Suppressor macrophage treated with lipopolysaccharide for 1 hour (primary cell): ENCODE measurements around the gene ANO7.

ENCODE experiments used
- DNase-seq, 3 donors: peaks; one replicate each; pipeline ENCODE4 v3.0.0-alpha.2; 2020 to 2022

ANO7 gene

GRCh38 chr2:241213567-241213966 is 25.1 kb downstream of the ANO7 start:
- no peak for DNase-seq

GRCh38 chr2:241214209-241214608 is 25.7 kb downstream of the ANO7 start:
- DNase-seq: no peak

- no peak for DNase-seq
Observed at GRCh38 chr2:241214766-241215165, 26.3 kb downstream of the ANO7 start.

GRCh38 chr2:241215421-241215820 is 26.9 kb downstream of the ANO7 start:
- DNase-seq: no peak

GRCh38 chr2:241216211-241216761 is 27.8 kb downstream of the ANO7 start:
- no peak for DNase-seq

- DNase-seq: peak; percentile 55 to 76 (median 59)
Observed at GRCh38 chr2:241217320-241218031, 29.0 kb downstream of the ANO7 start.

- peak; percentile 54 to 73 (median 60) for DNase-seq
Observed at GRCh38 chr2:241218131-241219029, 29.9 kb downstream of the ANO7 start.

- no peak for DNase-seq
Observed at GRCh38 chr2:241219030-241219382, 30.5 kb downstream of the ANO7 start.

GRCh38 chr2:241219856-241220356 is 31.4 kb downstream of the ANO7 start:
- DNase-seq: no peak

GRCh38 chr2:241223211-241224017 is 34.9 kb downstream of the ANO7 start:
- peak in 1 of 3 donors; percentile 43 for DNase-seq

GRCh38 chr2:241224018-241224850 is 35.8 kb downstream of the ANO7 start:
- no peak for DNase-seq

- DNase-seq: no peak
Observed at GRCh38 chr2:241224851-241225438, 36.5 kb downstream of the ANO7 start.

- DNase-seq: no peak
Observed at GRCh38 chr2:241225545-241225944, 37.1 kb downstream of the ANO7 start.

- no peak for DNase-seq
Observed at GRCh38 chr2:241225983-241226382, 37.5 kb downstream of the ANO7 start.

GRCh38 chr2:241226723-241227572 is 38.5 kb downstream of the ANO7 start:
- DNase-seq: no peak

GRCh38 chr2:241227594-241227993 is 39.1 kb downstream of the ANO7 start:
- DNase-seq: no peak

- DNase-seq: no peak
Observed at GRCh38 chr2:241228081-241228859, 39.8 kb downstream of the ANO7 start.

- DNase-seq: no peak
Observed at GRCh38 chr2:241228860-241229516, 40.5 kb downstream of the ANO7 start.
